Measurements from ENCODE around the gene NF1. TPM values are rescaled to one million over a fixed set of nuclear protein-coding genes. Genes with fewer than 3 reads are reported as not detected.

The NF1 gene
- polyA plus RNA-seq, 1 of the 3 experiments (the other 2 are of a cell fraction), result 19.6 TPM

- H3K4me2 ChIP-seq, result no peak overlapping the region
- no peaks in the 10 kb centered on the region for H4K20me1 ChIP-seq (ENCODE audit: insufficient read depth)
- no peaks in the 10 kb centered on the region for H3K9me3 ChIP-seq
- no peak for DNase-seq
- CTCF ChIA-PET, result interaction anchor here (1.2 kb wide), 1 partner anchor 40 kb away, joined by 3 read pairs; no protein-coding TSS in a partner anchor
- 95% methylated on average over 3 of the region's 3 CpGs for WGBS (ENCODE audit: low lambda C conversion rate)
- H3K4me1 ChIP-seq (ENCODE audit: control insufficient read depth in 1 of 2, insufficient read depth in 2 of 2, low read depth in 1 of 2, low read length in 1 of 2), result 0 out of 4 replicates have a peak, but pooled peaks cover 0 to 8% of the 10 kb centered on the region in 2 experiments
- no peaks in the 10 kb centered on the region for H3K9me2 ChIP-seq
- no peak overlapping the region for H3K27ac ChIP-seq (ENCODE audit: low read depth in 2 of 2, low read length in 1 of 2)
- H3F3A ChIP-seq (replicated peaks; ENCODE audit: insufficient read depth), result peaks cover 21% of the 10 kb centered on the region
- H2AFZ ChIP-seq (ENCODE audit: low read depth), result no peak overlapping the region
- H3K79me2 ChIP-seq (ENCODE audit: insufficient read depth), result peaks cover 5% of the 10 kb centered on the region; the same call in 1 of the 2 replicates
- H3K4me3 ChIP-seq (ENCODE audit: low read depth in 2 of 2, low read length in 1 of 2), result no peak overlapping the region
- POLR2A ChIA-PET, result no interaction called here
- no peak for TF ChIP-seq GATA2 (CRISPR knock-in tag; IDR thresholded peaks at IDR 0.05)
- TF ChIP-seq RAD21 (IDR thresholded peaks at IDR 0.05; ENCODE audit: low read length), result no peak
- TF ChIP-seq IRF3 (IDR thresholded peaks at IDR 0.05; ENCODE audit: low read depth, low read length), result no peak
- no peak for TF ChIP-seq EP300 (IDR thresholded peaks at IDR 0.05; ENCODE audit: borderline replicate concordance in 1 of 2, low read depth in 1 of 2, low read length in 1 of 2)
- TF ChIP-seq POLR2AphosphoS5 (IDR thresholded peaks at IDR 0.05; ENCODE audit: low read depth, low read length), result no peak
- no peak for TF ChIP-seq ELF1 (IDR thresholded peaks at IDR 0.05)
- TF ChIP-seq PBX3 (IDR thresholded peaks at IDR 0.05), result no peak
- TF ChIP-seq YY1 (IDR thresholded peaks at IDR 0.05; ENCODE audit: low read depth), result no peak
- TF ChIP-seq RXRA (IDR thresholded peaks at IDR 0.05; ENCODE audit: borderline replicate concordance, low read depth), result no peak
- TF ChIP-seq USF2 (IDR thresholded peaks at IDR 0.05; ENCODE audit: borderline replicate concordance, low read depth, low read length), result no peak
- H3K27me3 ChIP-seq (ENCODE audit: insufficient read depth), result no peaks in the 10 kb centered on the region
- peaks cover 34 to 41% of the 10 kb centered on the region in 2 experiments for H3K36me3 ChIP-seq (replicated peaks in 1 of 2; ENCODE audit: control insufficient read depth in 1 of 2, insufficient read depth in 2 of 2, low read length in 1 of 2)
- H3K9ac ChIP-seq, result no peak overlapping the region
Measured at GRCh38 chr17:31167111-31167510, 72.3 kb downstream of the NF1 start.

GRCh38 chr17:31171701-31172100 is 76.9 kb downstream of the NF1 start:
- peaks cover 8% of the 10 kb centered on the region for H3K79me2 ChIP-seq (ENCODE audit: insufficient read depth)
- H3K27ac ChIP-seq (ENCODE audit: low read depth in 2 of 2, low read length in 1 of 2), result peak overlapping the region in 1 of 2 experiments; percentile 13; a peak in 1 of 4 replicates
- H3F3A ChIP-seq (replicated peaks; ENCODE audit: insufficient read depth), result peaks cover 22% of the 10 kb centered on the region
- ChIA-PET CTCF (no interaction called here), POLR2A (no interaction called here)
- H3K4me1 ChIP-seq (ENCODE audit: control insufficient read depth in 1 of 2, insufficient read depth in 2 of 2, low read depth in 1 of 2, low read length in 1 of 2), result 0 out of 4 replicates have a peak, but pooled peaks cover 0 to 8% of the 10 kb centered on the region in 2 experiments
- H3K27me3 ChIP-seq (ENCODE audit: insufficient read depth), result no peaks in the 10 kb centered on the region
- no peaks in the 10 kb centered on the region for H3K9me2 ChIP-seq
- TF ChIP-seq RXRA (IDR thresholded peaks at IDR 0.05; ENCODE audit: borderline replicate concordance, low read depth) (no peak), FOSL2 (IDR thresholded peaks at IDR 0.05; ENCODE audit: borderline replicate concordance, low read depth) (peak; percentile 3; the same call in 1 of the 2 replicates), USF2 (IDR thresholded peaks at IDR 0.05; ENCODE audit: borderline replicate concordance, low read depth, low read length) (no peak)
- no peaks in the 10 kb centered on the region for H4K20me1 ChIP-seq (ENCODE audit: insufficient read depth)
- H3K4me3 ChIP-seq (ENCODE audit: low read depth in 2 of 2, low read length in 1 of 2), result no peak overlapping the region
- H3K36me3 ChIP-seq (replicated peaks in 1 of 2; ENCODE audit: control insufficient read depth in 1 of 2, insufficient read depth in 2 of 2, low read length in 1 of 2), result peaks cover 14 to 48% of the 10 kb centered on the region in 2 experiments
- DNase-seq, result no peak
- no peak overlapping the region for H3K9ac ChIP-seq
- no peaks in the 10 kb centered on the region for H3K9me3 ChIP-seq
- no peak overlapping the region for H3K4me2 ChIP-seq
- H2AFZ ChIP-seq (ENCODE audit: low read depth), result no peak overlapping the region
